H1 (cell line): ENCODE measurements around the gene UBE2O. TPM values are rescaled to one million over a fixed set of nuclear protein-coding genes. Genes with fewer than 3 reads are reported as not detected.

ENCODE experiments used
- CEBPB ChIP-seq: IDR thresholded peaks from 2 replicates; pipeline ENCODE4 v1.6.1; 2012; ENCODE audit warnings: low read depth, low read length
- GTF2F1 ChIP-seq: IDR thresholded peaks from 2 replicates; pipeline ENCODE4 v1.6.1; 2012; ENCODE audit warnings: low read depth, low read length, improper control_type of control experiment, borderline replicate concordance
- HDAC2 ChIP-seq, 2 experiments: fragments of 300-600 bp in 1 of 2; sonication (generic) in 1 of 2; IDR thresholded peaks; 2 replicates each; pipeline ENCODE4 v1.6.1; 2011 to 2012; ENCODE audit warnings: low read depth in 2 of 2, low read length in 2 of 2, mild to moderate bottlenecking in 2 of 2, moderate library complexity in 2 of 2, borderline replicate concordance in 1 of 2, inconsistent platforms in 1 of 2
- RAD21 ChIP-seq, 2 experiments: IDR thresholded peaks in 1 of 2; conservative IDR thresholded peaks in 1 of 2; 2 replicates each; pipeline ENCODE4 v1.6.1; 2011; ENCODE audit warnings: low read depth in 2 of 2, low read length in 2 of 2, improper control_type of control experiment in 1 of 2, inconsistent platforms in 1 of 2, mild to moderate bottlenecking in 1 of 2, moderate library complexity in 1 of 2
- TAF1 ChIP-seq: IDR thresholded peaks from 2 replicates; pipeline ENCODE4 v1.6.1; 2011; ENCODE audit warnings: mild to moderate bottlenecking, low read depth, low read length
- YY1 ChIP-seq: IDR thresholded peaks from 2 replicates; pipeline ENCODE4 v1.6.1; 2011; ENCODE audit warnings: low read depth, mild to moderate bottlenecking, low read length
- polyA plus RNA-seq, 7 experiments: library from polyadenylated mRNA; depleted of rRNA in 3 of 7; stranded (reverse) in 5 of 7; unstranded in 2 of 7; fragments of >200 nt in 5 of 7; fragments of 200-250 nt in 2 of 7; gene quantifications; 1 replicate in 5 of 7; 2 replicates in 1 of 7; 4 replicates in 1 of 7; pipeline versions ENCODE4 v1.2.1 to v1.2.3, GENCODE V29; 2011 to 2013; ENCODE audit warnings: missing spikeins in 2 of 7, mixed read lengths in 2 of 7
- total RNA-seq: library from RNA; stranded (reverse); fragmentation: NEBNext Ultra II Directional; extraction: Animal tissue kit (Norgen Biotek cat#: 25700); gene quantifications from 2 replicates; pipeline ENCODE4 v1.2.1, GENCODE V29; 2021

The UBE2O gene
- total and polyA plus RNA-seq, 2 of the 8 experiments (the other 6 are each of a cell fraction or from before 2014, with no cell fraction given) = 24.4 to 63.0 TPM

DNA sequence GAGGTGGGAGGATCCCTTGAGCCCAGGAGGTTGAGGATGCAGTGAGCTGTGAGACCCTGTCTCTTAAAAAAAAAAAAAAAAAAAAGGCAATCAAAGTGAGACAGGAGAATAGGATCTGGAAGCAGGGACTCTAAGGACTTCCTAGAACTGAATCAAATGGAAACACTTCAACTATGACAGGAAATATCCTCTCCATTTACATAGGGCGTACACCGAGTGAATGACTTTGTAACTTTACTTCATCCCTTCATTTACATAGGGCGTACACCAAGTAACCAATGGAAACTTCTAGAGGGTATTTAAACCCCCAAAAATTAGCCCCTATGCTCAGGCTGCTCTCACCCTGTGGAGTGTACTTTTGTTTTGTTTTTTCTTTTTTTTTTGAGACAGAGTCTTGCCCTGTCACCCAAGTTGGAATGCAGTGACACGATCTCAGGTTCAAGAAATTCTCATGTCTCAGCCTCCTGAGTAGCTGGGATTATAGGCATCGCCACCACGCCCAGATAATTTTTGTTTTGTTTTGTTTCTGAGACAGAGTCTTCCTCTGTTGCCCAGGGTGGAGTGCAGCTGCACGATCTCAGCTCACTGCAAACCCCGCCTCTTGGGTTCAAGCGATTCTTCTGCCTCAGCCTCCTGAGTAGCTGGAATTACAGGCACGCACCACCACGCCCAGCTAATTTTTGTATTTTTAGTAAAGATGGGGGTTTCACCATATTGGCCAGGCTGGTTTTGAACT lies 89.7 kb downstream of the UBE2O start (continued):
- TF ChIP-seq GTF2F1 = no peak
- TF ChIP-seq HDAC2 (IDR thresholded peaks at IDR 0.05; ENCODE audit: borderline replicate concordance in 1 of 2, low read depth in 2 of 2, low read length in 2 of 2) = no peak
- TF ChIP-seq RAD21 (IDR thresholded peaks at IDR 0.05 in 1 of 2, conservative IDR thresholded peaks at IDR 0.05 in 1 of 2; ENCODE audit: low read depth in 2 of 2, low read length in 2 of 2) = no peak
- TF ChIP-seq TAF1 = no peak
- TF ChIP-seq YY1 = no peak
- TF ChIP-seq CEBPB = no peak
